ENCODE data around the gene KCTD14. TPM values are rescaled to one million over a fixed set of nuclear protein-coding genes. Genes with fewer than 3 reads are reported as not detected.

Gene KCTD14
- total and polyA plus RNA-seq, 2 of the 4 experiments (the other 2 are of a cell fraction) = 0.90 to 0.97 TPM

- Histone ChIP-seq H3K56ac (ENCODE audit: extremely low read depth, insufficient read depth, low read length) (no peak overlapping the region), H2BK20ac (ENCODE audit: low read depth, low read length) (no peak overlapping the region), H4K91ac (ENCODE audit: insufficient read depth, low read depth, low read length) (no peak overlapping the region), H2BK120ac (ENCODE audit: low read depth, low read length) (no peak overlapping the region), H3K4me1 (ENCODE audit: control insufficient read depth, insufficient read depth, low read length) (no peaks in the 10 kb centered on the region; the same call in 1 of the 2 replicates), H3K4ac (ENCODE audit: low read depth, low read length) (no peak overlapping the region), H3K23ac (ENCODE audit: low read depth, low read length) (no peak overlapping the region), H2AK9ac (replicated peaks; ENCODE audit: low read depth, low read length, poor library complexity) (no peak overlapping the region), H3K4me2 (ENCODE audit: low read depth, low read length) (no peak overlapping the region), H3K18ac (ENCODE audit: low read depth, low read length) (no peak overlapping the region), H3K9ac (ENCODE audit: low read depth, low read length) (no peak overlapping the region), H2BK5ac (ENCODE audit: low read depth, low read length, poor library complexity, severe bottlenecking) (no peak overlapping the region), H3K9me3 (ENCODE audit: control insufficient read depth, insufficient read depth, low read length) (no peaks in the 10 kb centered on the region), H3K36me3 (ENCODE audit: control insufficient read depth, insufficient read depth, low read length) (peaks cover 24% of the 10 kb centered on the region), H3K4me3 (ENCODE audit: insufficient read depth, low read depth, low read length) (no peak overlapping the region), H3K27ac (ENCODE audit: insufficient read depth, low read length) (no peak overlapping the region), H3K27me3 (ENCODE audit: control insufficient read depth, insufficient read depth, low read length) (no peaks in the 10 kb centered on the region), H2BK15ac (ENCODE audit: low read depth, low read length) (no peak overlapping the region), H3K9me1 (ENCODE audit: insufficient read depth, low read length) (peaks cover 7% of the 10 kb centered on the region), H3K14ac (replicated peaks; ENCODE audit: low read depth, low read length) (no peak overlapping the region), H4K20me1 (ENCODE audit: insufficient read depth, low read length) (peaks cover 11% of the 10 kb centered on the region), H3K79me1 (ENCODE audit: low read depth in 1 of 2, low read length in 2 of 2) (peaks cover 27 to 51% of the 10 kb centered on the region in 2 experiments), H2AFZ (replicated peaks; ENCODE audit: low read length, poor library complexity) (no peak overlapping the region), H4K8ac (ENCODE audit: low read depth in 2 of 2, low read length in 2 of 2) (no peak overlapping the region), H4K5ac (ENCODE audit: low read depth, low read length) (no peak overlapping the region), H2AK5ac (ENCODE audit: low read depth, low read length) (no peak overlapping the region)
- in situ Hi-C loops (cut with MboI; ENCODE audit: low sequenced_read_pairs) (no loop called here), intact Hi-C loops (cut with micrococcal nuclease) (no loop called here), dilution Hi-C loops (cut with HindIII; ENCODE audit: low sequenced_read_pairs, unreplicated experiment) (no loop called here)
- TF ChIP-seq NFE2L2 (IDR thresholded peaks at IDR 0.05; ENCODE audit: low read depth, low read length) (no peak), BHLHE40 (IDR thresholded peaks at IDR 0.05; ENCODE audit: low read depth, low read length) (no peak), MAFK (IDR thresholded peaks at IDR 0.05; ENCODE audit: low read depth, low read length) (no peak), CEBPB (IDR thresholded peaks at IDR 0.05; ENCODE audit: low read depth, low read length) (no peak), POLR2A (IDR thresholded peaks at IDR 0.05; ENCODE audit: low read depth, low read length) (no peak), CHD1 (IDR thresholded peaks at IDR 0.05; ENCODE audit: low read depth, low read length) (no peak), RFX5 (IDR thresholded peaks at IDR 0.05; ENCODE audit: low read depth, low read length) (no peak), MAZ (IDR thresholded peaks at IDR 0.05; ENCODE audit: borderline replicate concordance, low read depth, low read length) (no peak), RAD21 (IDR thresholded peaks at IDR 0.05; ENCODE audit: low read length) (no peak), SMC3 (IDR thresholded peaks at IDR 0.05; ENCODE audit: low read depth, low read length) (no peak)
- TF ChIP-seq, protein P1, sequence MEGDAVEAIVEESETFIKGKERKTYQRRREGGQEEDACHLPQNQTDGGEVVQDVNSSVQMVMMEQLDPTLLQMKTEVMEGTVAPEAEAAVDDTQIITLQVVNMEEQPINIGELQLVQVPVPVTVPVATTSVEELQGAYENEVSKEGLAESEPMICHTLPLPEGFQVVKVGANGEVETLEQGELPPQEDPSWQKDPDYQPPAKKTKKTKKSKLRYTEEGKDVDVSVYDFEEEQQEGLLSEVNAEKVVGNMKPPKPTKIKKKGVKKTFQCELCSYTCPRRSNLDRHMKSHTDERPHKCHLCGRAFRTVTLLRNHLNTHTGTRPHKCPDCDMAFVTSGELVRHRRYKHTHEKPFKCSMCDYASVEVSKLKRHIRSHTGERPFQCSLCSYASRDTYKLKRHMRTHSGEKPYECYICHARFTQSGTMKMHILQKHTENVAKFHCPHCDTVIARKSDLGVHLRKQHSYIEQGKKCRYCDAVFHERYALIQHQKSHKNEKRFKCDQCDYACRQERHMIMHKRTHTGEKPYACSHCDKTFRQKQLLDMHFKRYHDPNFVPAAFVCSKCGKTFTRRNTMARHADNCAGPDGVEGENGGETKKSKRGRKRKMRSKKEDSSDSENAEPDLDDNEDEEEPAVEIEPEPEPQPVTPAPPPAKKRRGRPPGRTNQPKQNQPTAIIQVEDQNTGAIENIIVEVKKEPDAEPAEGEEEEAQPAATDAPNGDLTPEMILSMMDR (conservative IDR thresholded peaks at IDR 0.05; ENCODE audit: low read depth, low read length) = no peak
- ChIA-PET CTCF (no interaction called here), POLR2A (ENCODE audit: unreplicated experiment) (no interaction called here)
- no TSS peak for BruUV-seq (replicated peaks)
- ATAC-seq (ENCODE audit: low read depth) (no peak), DNase-seq (no peak)
- WGBS, 2 experiments (ENCODE audit: extremely low coverage in 2 of 2, insufficient read length in 1 of 2) = no CpG with 5 or more reads among the region's 2 CpGs
Observed at GRCh38 chr11:78069465-78069864, 46.4 kb upstream of the KCTD14 start.
